Subcutaneous adipose tissue (tissue), 4 donors: ENCODE results near the gene BRAP. TPM values are rescaled to one million over a fixed set of nuclear protein-coding genes. Genes with fewer than 3 reads are reported as not detected.

Experiments
- CTCF ChIP-seq: fragments of 450-650 bp; IDR thresholded peaks from one replicate; pipeline ENCODE4 v1.5.1; 2016; ENCODE audit warnings: low read depth, mild to moderate bottlenecking, control low read depth, antibody characterized with exemption, moderate library complexity
- total RNA-seq, 4 donors: library from RNA; depleted of rRNA; stranded (reverse); fragments of >200 nt; gene quantifications; one replicate each; pipeline ENCODE4 v1.1.0, GENCODE V29; 2016

The BRAP gene
- total RNA-seq, 4 donors from 2014 or later: 12.1 to 20.4 (median 17.0) TPM

- TF ChIP-seq CTCF: no peak
These were observed 20.4 kb upstream of the BRAP start for GRCh38 chr12:111706145-111706544.

GRCh38 chr12:111705672-111706071, 19.9 kb upstream of the BRAP start:
- TF ChIP-seq CTCF: no peak

GRCh38 chr12:111699962-111700361, 14.2 kb upstream of the BRAP start:
- no peak for TF ChIP-seq CTCF

GRCh38 chr12:111693818-111694217, 8.1 kb upstream of the BRAP start:
- TF ChIP-seq CTCF: no peak

GRCh38 chr12:111692575-111693210, 6.9 kb upstream of the BRAP start:
- no peak for TF ChIP-seq CTCF

- TF ChIP-seq CTCF: no peak
These were observed 5.5 kb upstream of the BRAP start for GRCh38 chr12:111691262-111691661.

- TF ChIP-seq CTCF: no peak
These were observed 2.2 kb upstream of the BRAP start for GRCh38 chr12:111687952-111688351.
